Neuronal stem cell (in vitro differentiated cells): ENCODE measurements around the gene FCER1G.
A peak's percentile ranks its signal among the peaks of the same experiment; 100 is the strongest.

Source experiments
- DNase-seq: peaks from one replicate; pipeline ENCODE4 v3.0.0-alpha.2; 2013; ENCODE audit warnings: low spot score
- H2AFZ ChIP-seq: one replicate; pipeline ENCODE4 v1.6.1; 2013; ENCODE audit warnings: mild to moderate bottlenecking, low read length, inconsistent platforms
- H2AK5ac ChIP-seq: 2 replicates; pipeline ENCODE4 v1.6.1; 2013; ENCODE audit warnings: low read depth, mild to moderate bottlenecking, inconsistent platforms, low read length, moderate library complexity, mixed read lengths
- H2BK120ac ChIP-seq: 2 replicates; pipeline ENCODE4 v1.6.1; 2013; ENCODE audit warnings: low read depth, mild to moderate bottlenecking, inconsistent platforms, low read length, moderate library complexity, mixed read lengths
- H2BK12ac ChIP-seq: one replicate; pipeline ENCODE4 v1.6.1; 2013; ENCODE audit warnings: low read length, inconsistent platforms
- H2BK15ac ChIP-seq: 2 replicates; pipeline ENCODE4 v1.6.1; 2013; ENCODE audit warnings: mild to moderate bottlenecking, low read length, inconsistent platforms, mixed read lengths
- H2BK5ac ChIP-seq: one replicate; pipeline ENCODE4 v1.6.1; 2013; ENCODE audit warnings: inconsistent platforms, mild to moderate bottlenecking, low read length, moderate library complexity
- H3K14ac ChIP-seq: one replicate; pipeline ENCODE4 v1.6.1; 2013; ENCODE audit warnings: low read length, inconsistent platforms
- H3K18ac ChIP-seq: 2 replicates; pipeline ENCODE4 v1.6.1; 2013; ENCODE audit warnings: low read length, inconsistent platforms
- H3K23ac ChIP-seq: 2 replicates; pipeline ENCODE4 v1.6.1; 2013; ENCODE audit warnings: low read depth, mild to moderate bottlenecking, mixed read lengths, low read length, inconsistent platforms; ENCODE audit not compliant: poor library complexity
- H3K27ac ChIP-seq: replicated peaks from 3 replicates; pipeline ENCODE4 v1.5.1; 2013; ENCODE audit warnings: low read length, inconsistent platforms
- H3K27me3 ChIP-seq, 3 experiments: 2 replicates each; pipeline ENCODE4 v1.6.1; 2013; ENCODE audit warnings: low read length in 3 of 3, mild to moderate bottlenecking in 2 of 3, inconsistent platforms in 1 of 3, low read depth in 1 of 3, mixed read lengths in 1 of 3, moderate library complexity in 1 of 3; ENCODE audit not compliant: control insufficient read depth in 3 of 3, insufficient read depth in 3 of 3
- H3K36me3 ChIP-seq, 2 donors: replicated peaks in 1 of 2; 2 replicates each; pipeline ENCODE4 v1.6.1; 2013; ENCODE audit warnings: low read length in 2 of 2; ENCODE audit not compliant: control insufficient read depth in 2 of 2, insufficient read depth in 2 of 2
- H3K4ac ChIP-seq: 2 replicates; pipeline ENCODE4 v1.6.1; 2013; ENCODE audit warnings: inconsistent platforms, mild to moderate bottlenecking, low read length, moderate library complexity
- H3K4me1 ChIP-seq, 2 donors: 1 replicate in 1 of 2; 2 replicates in 1 of 2; pipeline ENCODE4 v1.6.1; 2013; ENCODE audit warnings: low read length in 2 of 2, low read depth in 1 of 2; ENCODE audit not compliant: control insufficient read depth in 2 of 2, insufficient read depth in 1 of 2
- H3K4me2 ChIP-seq: one replicate; pipeline ENCODE4 v1.6.1; 2013; ENCODE audit warnings: mild to moderate bottlenecking, low read length, inconsistent platforms; ENCODE audit not compliant: insufficient read depth, poor library complexity, severe bottlenecking
- H3K4me3 ChIP-seq, 2 donors: 2 replicates each; pipeline ENCODE4 v1.5.1; 2013; ENCODE audit warnings: low read length in 2 of 2, mild to moderate bottlenecking in 2 of 2, inconsistent platforms in 1 of 2, moderate library complexity in 1 of 2
- H3K79me1 ChIP-seq: one replicate; pipeline ENCODE4 v1.6.1; 2013; ENCODE audit warnings: low read depth, mild to moderate bottlenecking, inconsistent platforms, low read length, moderate library complexity
- H3K9ac ChIP-seq: one replicate; pipeline ENCODE4 v1.6.1; 2013; ENCODE audit warnings: mild to moderate bottlenecking, low read depth, low read length, inconsistent platforms; ENCODE audit not compliant: poor library complexity
- H3K9me3 ChIP-seq, 2 donors: replicated peaks in 1 of 2; 2 replicates each; pipeline versions ENCODE3 to v1.6.1; 2013; ENCODE audit warnings: low read length in 2 of 2, mild to moderate bottlenecking in 2 of 2, inconsistent platforms in 1 of 2, low read depth in 1 of 2, mixed read lengths in 1 of 2, moderate library complexity in 1 of 2; ENCODE audit not compliant: control insufficient read depth in 2 of 2, insufficient read depth in 1 of 2
- H4K8ac ChIP-seq: one replicate; pipeline ENCODE4 v1.6.1; 2013; ENCODE audit warnings: low read depth, mild to moderate bottlenecking, inconsistent platforms, low read length, moderate library complexity
- H4K91ac ChIP-seq: one replicate; pipeline ENCODE4 v1.6.1; 2013; ENCODE audit warnings: low read length, low read depth, mild to moderate bottlenecking, inconsistent platforms; ENCODE audit not compliant: poor library complexity
- WGBS, 2 donors: extraction: QIAGEN DNeasy Blood & Tissue Kit; methylation state at CpG; one replicate each; pipeline ENCODE4 v1.1.7; 2013; ENCODE audit warnings: missing lambda C conversion rate in 2 of 2, mixed read lengths in 1 of 2; ENCODE audit not compliant: insufficient read length in 2 of 2, insufficient replicate concordance in 1 of 2; ENCODE audit errors: extremely low coverage in 2 of 2; 5-methylcytosine and 5-hydroxymethylcytosine counted together

The FCER1G gene

DNA sequence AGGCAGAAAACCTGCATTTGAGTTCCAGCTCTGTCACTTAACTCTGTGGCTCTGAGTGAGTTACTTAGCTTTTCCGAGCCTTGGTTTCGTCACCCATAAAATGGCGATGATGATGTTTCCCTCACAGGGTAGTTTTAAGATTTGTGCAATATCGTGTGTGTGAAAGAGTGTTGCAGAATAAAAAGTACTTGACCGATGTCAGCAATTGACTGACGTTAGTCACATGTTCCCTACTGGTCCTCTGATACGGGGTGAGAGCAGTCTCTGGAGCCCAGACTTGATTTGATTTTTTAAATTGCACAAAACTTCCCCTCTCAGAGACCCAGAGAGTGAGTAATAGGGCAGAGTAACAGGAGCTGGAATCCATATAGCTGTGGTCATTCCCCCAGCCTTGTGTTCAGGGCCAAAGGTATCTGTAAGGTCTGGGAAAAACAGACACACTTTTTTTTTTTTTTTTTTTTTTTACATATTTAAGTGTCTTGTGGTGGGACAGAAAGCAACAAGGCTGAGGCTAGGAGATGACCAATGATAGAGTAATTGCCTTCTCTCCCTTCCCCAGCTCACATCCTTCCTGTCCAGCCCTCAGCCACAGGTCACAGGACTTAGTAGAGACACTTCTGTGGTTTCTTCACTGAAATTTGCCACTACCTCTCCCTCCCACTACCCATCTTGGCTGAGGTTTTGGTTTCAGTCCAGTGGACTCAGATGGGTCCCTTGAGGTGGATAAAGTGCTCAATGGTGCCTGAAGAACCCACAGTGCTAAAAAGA is 2.0 kb downstream of the FCER1G start:
- H3K4ac ChIP-seq, result no peak overlapping the region

GRCh38 chr1:161217831-161218230 is 2.7 kb downstream of the FCER1G start:
- Histone ChIP-seq H3K27me3 (peaks cover 0 to 4% (median 0%) of the 10 kb centered on the region in 3 experiments), H2BK12ac (no peak overlapping the region), H4K8ac (no peak overlapping the region), H3K4ac (no peak overlapping the region), H3K4me1 (peaks cover 4 to 6% of the 10 kb centered on the region in 2 donors), H4K91ac (no peak overlapping the region), H2BK15ac (no peak overlapping the region), H3K4me2 (no peak overlapping the region), H3K9ac (no peak overlapping the region), H3K27ac (no peak overlapping the region), H2AK5ac (no peak overlapping the region), H2BK120ac (no peak overlapping the region), H3K18ac (no peak overlapping the region), H3K4me3 (no peak overlapping the region), H2AFZ (peak overlapping the region; percentile 1), H2BK5ac (no peak overlapping the region), H3K9me3 (no peaks in the 10 kb centered on the region), H3K36me3 (peaks cover 13 to 24% of the 10 kb centered on the region in 2 donors), H3K79me1 (no peaks in the 10 kb centered on the region), H3K14ac (no peak overlapping the region), H3K23ac (no peak overlapping the region)
- no CpG with 5 or more reads among the region's 6 CpGs for WGBS, 2 donors
- no peak for DNase-seq

More for the DNA sequence above, 2.0 kb downstream of the FCER1G start:
- Histone ChIP-seq H2BK15ac (no peak overlapping the region), H2AK5ac (no peak overlapping the region), H3K36me3 (peaks cover 15 to 31% of the 10 kb centered on the region in 2 donors), H3K27me3 (peaks cover 0 to 1% (median under 1%) of the 10 kb centered on the region in 3 experiments), H3K4me3 (no peak overlapping the region), H2AFZ (peak overlapping the region; percentile 61), H2BK120ac (no peak overlapping the region), H3K4me1 (peaks cover 4 to 6% of the 10 kb centered on the region in 2 donors), H3K79me1 (no peaks in the 10 kb centered on the region), H4K91ac (no peak overlapping the region), H3K9ac (no peak overlapping the region), H3K9me3 (no peaks in the 10 kb centered on the region), H2BK12ac (no peak overlapping the region), H3K23ac (no peak overlapping the region), H4K8ac (no peak overlapping the region), H2BK5ac (no peak overlapping the region), H3K18ac (no peak overlapping the region), H3K27ac (no peak overlapping the region), H3K4me2 (no peak overlapping the region), H3K14ac (no peak overlapping the region)
- DNase-seq, result no peak
- WGBS, 2 donors, result no CpG with 5 or more reads among the region's 7 CpGs

GRCh38 chr1:161218301-161219077 is 3.4 kb downstream of the FCER1G start:
- WGBS, 2 donors, result no CpG with 5 or more reads among the region's 8 CpGs
- Histone ChIP-seq H3K18ac (peak overlapping the region; percentile 49), H3K36me3 (peaks cover 8 to 18% of the 10 kb centered on the region in 2 donors), H2BK12ac (no peak overlapping the region), H2BK5ac (no peak overlapping the region), H3K4me2 (no peak overlapping the region), H3K4ac (no peak overlapping the region), H2AFZ (no peak overlapping the region), H2BK120ac (no peak overlapping the region), H3K9ac (no peak overlapping the region), H3K23ac (no peak overlapping the region), H3K4me1 (peaks cover 4 to 6% of the 10 kb centered on the region in 2 donors), H3K27ac (no peak overlapping the region), H2BK15ac (no peak overlapping the region), H3K4me3 (no peak overlapping the region), H3K79me1 (no peaks in the 10 kb centered on the region), H3K14ac (no peak overlapping the region), H4K91ac (no peak overlapping the region), H3K27me3 (peaks cover 0 to 4% (median 0%) of the 10 kb centered on the region in 3 experiments), H2AK5ac (no peak overlapping the region), H4K8ac (no peak overlapping the region), H3K9me3 (no peaks in the 10 kb centered on the region)
- DNase-seq, result no peak
